GM21447 (cell line): ENCODE data around the gene EFR3B.
"Not testable (repeated sequence)": the region's sequence is repeated elsewhere in the genome, so short reads cannot be mapped to it uniquely, and the experiment has no call there.

ENCODE experiments used
- ATAC-seq: cut with Tn5 transposase; IDR thresholded peaks from one replicate; pipeline ENCODE4 v1.9.1; 2021; ENCODE audit not compliant: unreplicated experiment

The EFR3B gene, protein sequence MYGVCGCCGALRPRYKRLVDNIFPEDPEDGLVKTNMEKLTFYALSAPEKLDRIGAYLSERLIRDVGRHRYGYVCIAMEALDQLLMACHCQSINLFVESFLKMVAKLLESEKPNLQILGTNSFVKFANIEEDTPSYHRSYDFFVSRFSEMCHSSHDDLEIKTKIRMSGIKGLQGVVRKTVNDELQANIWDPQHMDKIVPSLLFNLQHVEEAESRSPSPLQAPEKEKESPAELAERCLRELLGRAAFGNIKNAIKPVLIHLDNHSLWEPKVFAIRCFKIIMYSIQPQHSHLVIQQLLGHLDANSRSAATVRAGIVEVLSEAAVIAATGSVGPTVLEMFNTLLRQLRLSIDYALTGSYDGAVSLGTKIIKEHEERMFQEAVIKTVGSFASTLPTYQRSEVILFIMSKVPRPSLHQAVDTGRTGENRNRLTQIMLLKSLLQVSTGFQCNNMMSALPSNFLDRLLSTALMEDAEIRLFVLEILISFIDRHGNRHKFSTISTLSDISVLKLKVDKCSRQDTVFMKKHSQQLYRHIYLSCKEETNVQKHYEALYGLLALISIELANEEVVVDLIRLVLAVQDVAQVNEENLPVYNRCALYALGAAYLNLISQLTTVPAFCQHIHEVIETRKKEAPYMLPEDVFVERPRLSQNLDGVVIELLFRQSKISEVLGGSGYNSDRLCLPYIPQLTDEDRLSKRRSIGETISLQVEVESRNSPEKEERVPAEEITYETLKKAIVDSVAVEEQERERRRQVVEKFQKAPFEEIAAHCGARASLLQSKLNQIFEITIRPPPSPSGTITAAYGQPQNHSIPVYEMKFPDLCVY

DNA sequence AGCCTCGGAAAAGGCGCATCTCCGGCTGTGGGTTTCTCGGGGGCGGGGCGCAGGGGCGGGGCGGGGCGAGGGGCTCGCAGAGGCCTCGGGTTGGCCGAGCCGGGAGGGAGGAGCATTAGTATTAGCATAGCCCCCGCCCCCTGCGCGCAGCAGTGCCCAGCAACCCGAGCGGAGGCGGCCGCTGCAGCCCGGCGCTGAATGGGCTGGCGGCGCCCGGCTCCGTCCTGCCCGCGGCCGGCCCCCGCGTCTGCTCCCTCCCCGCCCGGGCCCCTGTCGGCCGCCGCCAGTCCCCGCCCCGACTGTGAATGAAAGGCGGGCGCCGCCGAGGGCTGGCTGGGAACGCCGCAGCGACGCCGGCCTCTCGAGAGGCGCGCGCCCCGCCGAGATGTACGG, at the start of gene EFR3B:
EFR3B (plus strand) TSS at position 149 of the 393 bp plus-strand sequence; CDS start at position 386, 237 bp downstream.
- peak; percentile 86 for ATAC-seq

DNA sequence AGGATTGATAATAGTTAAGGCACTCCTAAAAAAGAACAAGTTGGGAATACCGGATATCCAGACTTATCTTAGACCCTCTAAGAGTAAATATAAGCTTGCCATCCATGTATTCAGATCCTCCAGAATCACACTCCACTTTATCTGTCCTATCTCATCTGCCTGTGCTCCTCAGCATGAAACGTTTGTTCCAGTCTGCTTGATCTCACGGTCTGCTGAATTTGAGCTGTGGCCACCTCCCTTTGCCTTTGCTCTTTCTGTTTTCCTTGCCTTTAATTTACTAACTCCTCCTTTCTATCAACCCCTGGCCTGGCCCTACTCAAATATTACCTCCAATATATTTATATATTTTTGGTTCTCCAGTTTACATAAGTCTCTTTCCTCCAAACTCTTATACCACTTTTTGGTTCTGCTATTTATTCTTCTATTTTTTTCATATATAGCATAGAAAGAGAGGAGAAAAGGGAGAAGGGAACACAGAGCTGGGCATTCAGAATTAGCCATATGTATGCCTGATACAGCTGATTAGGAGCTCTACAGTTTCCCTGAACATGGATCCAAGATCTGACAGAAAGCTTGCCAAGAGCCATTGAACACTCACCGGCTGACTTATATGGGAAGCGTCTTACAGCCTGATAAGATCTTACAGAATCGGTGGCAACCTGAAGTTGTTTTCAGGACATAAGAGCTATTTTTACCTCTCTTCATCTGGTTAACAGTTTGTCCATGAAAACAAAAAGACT, 48.3 kb upstream of the EFR3B start:
- ATAC-seq, result no peak

DNA sequence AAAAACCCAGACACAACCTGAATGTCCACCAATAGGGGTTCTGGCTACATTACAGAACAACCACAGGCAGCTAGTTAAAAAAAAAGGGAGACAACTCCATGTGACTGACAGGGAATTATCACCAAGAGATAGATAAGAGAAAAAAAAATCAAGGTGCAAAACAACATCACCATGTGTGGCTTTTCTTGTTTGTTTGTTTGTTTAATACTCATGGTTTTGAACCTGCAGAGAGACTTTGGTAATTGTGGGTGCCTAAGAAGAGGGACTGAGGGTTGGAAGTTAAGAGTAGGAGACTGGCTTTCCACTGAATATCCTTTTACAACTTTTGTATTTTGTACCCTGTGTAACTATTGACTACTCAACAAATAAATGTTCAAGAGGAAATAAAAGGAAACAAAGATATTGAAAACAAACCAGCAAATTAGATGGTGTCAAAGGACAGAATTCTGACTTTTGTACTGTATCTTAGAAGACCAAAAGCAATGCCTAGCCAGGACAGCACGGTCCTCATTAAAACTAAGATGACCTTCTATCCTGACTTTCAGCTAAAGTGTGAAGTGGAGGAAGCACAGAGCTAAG, 47.6 kb upstream of the EFR3B start:
- ATAC-seq, result no peak

DNA sequence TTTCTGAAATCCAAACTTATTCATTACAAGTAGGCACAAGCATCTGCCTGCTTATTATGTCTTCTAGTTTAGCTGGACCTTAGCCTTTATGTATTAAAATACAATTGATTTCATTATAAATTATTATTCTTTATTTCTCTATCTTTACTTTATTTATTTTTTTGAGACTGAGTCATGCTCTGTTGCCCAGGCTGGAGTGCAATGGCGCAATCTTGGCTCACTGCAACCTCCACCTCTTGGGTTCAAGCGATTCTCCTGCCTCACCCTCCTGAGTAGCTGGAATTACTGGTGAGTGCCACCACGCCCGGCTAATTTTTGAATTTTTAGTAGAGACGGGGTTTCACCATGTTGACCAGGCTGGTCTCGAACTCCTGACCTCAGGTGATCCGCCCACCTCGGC, 42.8 kb upstream of the EFR3B start:
- not testable (repeated sequence) for ATAC-seq

DNA sequence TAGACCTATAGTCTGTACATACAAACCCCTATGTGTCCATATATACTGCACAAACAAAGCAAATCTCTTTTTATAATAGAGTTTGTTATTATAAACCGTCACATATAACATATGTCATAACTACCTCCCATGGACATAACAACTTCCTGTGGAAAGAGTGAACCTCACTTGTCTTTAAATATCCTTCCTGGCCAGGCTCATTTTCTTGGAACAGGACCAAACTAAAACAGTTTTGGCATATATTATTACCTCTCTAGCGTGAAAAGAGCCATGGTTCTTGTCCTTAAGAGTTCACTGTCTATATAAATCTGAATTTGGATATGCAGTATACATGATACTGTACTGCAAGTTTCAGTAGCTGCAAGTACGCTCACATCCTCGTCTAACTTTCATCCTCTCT, 41.8 kb upstream of the EFR3B start:
- ATAC-seq, result no peak

DNA sequence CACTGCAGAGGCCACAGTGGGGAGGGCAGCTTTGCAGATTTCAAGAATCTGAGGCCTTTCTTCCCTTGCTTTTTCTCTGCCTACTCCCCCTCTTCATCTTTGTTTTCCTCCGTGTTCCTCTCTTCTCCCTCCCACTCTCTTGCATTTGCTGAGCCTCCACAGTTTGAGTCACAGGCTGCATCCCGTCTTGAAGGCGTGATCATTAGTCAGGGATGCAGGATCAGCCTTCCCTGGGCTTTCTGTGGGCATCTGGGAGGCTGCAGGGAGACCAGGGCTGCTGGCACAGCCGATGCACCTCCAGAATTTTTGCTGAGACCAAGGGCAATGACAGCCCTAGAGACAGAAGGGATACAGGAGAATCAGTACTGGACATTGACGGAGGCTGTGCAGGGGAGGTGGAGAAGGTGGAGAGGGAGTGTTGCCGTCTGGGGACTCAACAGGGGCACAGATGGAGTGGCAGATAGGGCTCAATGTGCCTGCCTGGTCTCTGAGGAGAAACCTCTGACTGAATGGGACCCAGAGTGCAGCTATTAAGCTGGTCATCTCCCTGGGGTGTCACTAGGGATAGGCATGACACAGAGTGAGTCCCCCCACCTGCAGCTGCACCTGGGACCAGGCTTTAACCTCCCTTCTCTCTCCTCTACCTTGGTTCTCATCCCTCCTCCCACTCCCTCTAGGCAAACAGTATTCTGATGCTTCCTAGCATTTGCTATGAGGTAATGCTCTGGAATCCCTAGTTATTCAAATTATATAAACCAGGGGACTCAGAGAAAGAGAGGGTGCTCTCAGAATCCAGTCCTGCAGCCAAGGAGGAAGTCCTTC, 41.2 kb upstream of the EFR3B start:
- ATAC-seq, result no peak

DNA sequence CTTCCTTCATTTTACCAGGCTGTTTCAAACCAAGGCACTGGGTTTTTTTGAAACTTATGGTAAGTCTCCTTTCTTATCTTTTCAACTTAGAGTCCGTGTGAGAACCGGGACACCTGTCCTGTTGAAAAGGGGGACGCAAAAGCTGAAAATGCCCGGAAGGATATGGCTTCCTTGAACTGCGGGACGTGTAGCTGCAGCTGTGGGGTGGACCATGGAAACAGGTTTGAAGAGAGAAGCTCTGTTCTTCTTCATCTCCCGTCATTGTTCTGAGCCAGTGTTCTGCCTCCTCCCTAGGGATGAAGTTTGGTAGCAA, 40.6 kb upstream of the EFR3B start:
- ATAC-seq, result no peak

DNA sequence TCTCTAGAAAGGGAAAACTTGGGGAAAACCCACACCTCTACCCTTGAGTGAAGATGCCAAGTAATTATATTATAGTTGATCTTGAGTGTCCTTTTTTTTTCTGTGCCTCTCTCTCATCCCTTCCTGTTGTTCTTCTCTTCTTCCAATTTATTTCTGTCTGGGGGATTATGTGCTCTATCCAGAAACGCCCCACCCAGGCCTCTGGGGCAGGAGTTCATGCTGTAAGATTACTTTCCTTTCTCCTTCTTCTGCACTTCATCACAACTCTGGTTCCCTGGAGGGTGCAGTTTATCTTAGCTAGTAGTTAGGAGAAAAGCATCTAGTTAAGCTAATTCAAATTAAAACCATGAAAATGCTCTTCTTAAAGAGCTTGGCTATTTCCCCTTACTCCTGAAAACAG, 39.8 kb upstream of the EFR3B start:
- no peak for ATAC-seq

DNA sequence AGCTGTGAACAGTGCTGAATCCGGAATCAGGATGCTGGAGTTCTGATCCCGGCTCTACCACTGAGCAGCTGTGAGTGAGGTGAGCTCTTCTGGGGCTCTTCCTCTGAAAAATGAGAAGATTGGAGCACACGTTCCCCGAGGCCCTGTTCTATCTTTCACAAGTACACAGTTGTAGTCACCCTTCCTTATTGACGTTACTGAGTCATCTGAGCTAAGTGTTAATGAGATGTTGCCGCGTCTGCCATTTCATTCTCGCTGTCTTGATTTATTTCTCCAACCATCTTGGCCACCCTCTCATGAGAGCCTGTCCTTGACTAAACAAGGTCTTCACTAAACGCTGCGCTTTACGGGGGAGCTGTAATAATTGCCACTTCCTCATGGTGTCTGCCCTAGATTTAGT, 31.9 kb upstream of the EFR3B start:
- no peak for ATAC-seq

DNA sequence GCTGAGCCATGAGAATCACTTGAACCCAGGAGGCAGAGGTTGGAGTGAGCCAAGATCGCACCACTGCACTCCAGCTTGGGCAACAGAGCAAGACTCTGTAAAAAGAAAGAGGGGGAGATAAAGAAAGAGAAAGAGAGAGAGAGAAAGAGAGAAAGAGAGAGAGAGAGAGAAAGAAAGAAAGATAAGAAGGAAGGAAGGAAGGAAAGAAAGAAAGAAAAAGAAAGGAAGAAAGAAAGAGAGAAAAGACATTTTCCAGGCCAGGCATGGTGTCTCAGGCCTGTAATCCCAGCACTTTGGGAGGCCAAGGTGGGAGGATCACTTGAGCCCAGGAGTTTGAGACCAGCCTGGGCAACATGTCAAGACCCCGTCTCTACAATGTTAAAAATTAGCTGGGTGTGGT, 30.5 kb upstream of the EFR3B start:
- ATAC-seq, result not testable (repeated sequence)

DNA sequence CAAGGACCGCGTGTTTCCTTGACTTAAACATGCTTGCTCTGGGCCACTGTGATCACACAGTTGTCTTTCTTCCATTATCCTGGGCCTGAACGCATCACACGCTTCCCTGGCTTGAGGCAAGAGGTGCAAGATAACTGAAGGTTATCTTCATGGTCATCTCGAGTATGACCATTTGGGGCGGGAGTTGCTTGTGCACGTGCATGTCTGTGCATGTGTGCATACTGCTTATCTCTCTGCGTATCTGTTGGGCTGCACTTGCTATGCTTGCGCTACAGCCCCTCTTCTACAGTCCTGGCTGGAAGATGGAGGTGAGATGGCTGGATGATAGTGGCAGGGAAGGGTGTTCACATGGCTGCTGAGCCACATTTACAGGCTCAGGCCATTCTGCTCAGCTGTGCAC, 27.2 kb upstream of the EFR3B start:
- no peak for ATAC-seq

DNA sequence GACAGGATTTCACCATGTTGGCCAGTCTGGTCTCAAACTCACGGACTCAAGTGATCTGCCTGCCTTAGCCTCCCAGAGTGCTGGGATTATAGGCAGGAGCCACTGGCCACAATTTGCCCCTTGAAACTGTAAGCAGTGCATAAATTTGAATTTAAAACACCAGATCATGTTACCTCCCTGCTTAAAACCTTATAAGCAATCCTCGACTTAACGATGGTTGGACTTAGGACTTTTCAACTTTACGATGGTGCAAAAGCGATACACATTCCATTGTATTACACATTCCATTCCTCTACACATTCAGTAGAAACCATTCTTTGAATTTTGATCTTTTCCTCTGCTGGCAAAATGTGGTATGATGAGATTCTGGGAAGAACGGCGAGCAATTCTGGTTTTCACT, 23.2 kb upstream of the EFR3B start:
- ATAC-seq, result no peak

DNA sequence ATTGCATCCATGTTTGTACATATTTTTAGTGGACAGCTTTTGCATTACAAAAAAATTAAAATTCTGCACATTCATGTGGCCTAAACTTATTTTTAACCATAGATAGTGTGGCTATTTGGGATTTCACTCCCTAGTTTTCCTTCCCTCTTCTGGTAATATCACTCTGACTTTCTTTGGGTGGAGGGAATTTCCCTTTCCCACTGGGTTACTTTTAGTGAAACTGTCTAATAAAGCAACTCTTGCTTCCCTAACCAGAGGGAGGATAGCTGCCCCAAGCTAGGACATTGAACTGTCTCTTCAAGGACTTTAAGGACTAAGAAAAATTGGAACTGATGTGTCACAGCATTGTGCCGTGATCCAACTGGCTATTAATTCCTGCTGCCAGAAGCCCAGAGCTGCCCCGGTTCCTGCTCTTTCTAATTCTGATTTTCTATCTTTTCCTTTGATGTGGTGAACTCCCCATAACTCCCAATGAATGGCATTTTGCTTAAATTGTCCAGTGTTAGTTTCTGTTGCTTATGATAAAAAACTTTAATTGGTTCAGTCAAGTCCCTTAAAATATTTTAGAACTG, 20.0 kb upstream of the EFR3B start:
- no peak for ATAC-seq

DNA sequence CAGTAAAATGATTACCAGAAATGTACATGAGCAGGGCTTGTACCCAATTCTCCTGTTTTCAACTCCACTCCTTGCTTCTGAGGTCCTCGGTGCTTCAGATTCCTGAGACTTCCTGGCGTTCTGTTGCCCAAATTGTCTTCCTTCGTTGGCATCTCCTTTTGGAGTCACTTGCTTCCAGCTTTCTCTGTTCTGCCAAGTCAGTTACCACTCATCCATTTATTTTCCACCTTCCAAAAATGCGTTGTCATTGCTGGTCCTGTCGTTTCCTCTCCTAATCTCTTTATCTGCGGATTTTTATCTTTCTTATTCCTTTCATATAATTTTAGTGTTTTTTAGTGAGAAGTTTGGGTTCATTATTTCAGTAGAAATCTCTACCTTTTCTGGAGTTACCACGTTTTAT, 18.5 kb upstream of the EFR3B start:
- ATAC-seq, result no peak

DNA sequence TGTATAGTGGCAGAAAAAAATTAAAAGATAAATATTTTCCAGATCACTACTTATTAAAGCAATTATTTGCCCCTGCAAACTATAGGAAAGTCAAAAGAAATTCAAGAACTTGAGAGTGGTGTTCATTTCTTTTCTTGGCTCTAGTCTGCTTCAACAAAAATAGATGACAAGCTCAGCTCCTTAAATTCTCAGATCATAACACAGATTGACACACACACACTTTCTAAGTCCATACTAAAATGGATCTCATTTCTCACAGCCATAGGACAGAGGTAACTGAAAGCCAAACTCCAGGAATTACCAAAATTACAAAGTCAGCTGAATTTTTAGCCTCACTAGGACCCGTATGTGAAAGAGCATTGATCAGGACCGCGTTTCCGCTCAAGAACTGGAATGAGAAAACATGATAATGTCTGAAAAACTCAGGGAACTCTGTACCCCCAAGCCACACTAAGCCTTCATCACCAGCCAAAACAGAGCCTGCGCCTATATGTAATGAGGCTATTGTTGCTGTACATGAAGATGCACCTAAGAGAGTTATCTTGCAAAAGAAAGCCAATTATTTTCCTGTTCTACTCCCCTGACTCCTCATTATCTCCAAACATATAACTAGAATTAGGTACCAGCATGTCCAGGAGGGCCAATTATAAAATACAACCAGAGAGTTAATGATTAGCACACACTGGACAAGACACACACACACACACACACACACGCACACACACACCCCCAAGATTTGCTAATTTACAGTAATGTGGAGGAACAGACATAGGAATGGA, 16.5 kb upstream of the EFR3B start:
- ATAC-seq, result no peak

DNA sequence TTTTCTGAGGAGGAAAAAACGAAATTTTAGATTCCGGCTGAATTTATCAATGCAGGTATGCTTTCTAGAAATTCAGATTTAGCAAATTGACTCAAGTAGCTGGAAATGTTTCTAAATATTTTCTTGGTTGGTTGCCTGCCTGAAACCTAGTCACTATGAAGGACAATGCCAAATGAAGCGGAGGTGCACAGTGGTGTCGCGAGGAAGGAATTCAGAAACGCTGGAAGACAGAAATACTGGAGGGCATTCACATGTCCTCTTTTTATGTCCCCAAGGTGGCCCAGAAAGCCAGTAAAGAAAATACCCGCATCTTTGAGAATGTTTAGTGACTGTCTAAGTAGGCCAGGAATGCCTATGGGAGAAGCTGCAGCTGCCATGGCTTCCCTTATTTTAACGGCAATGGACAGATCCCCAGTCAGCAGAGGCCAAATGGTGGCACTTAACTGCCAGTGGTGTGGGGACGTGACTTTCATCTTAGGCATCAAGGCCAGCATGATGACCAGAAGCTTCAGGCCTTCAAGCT, 15.8 kb upstream of the EFR3B start:
- no peak for ATAC-seq

DNA sequence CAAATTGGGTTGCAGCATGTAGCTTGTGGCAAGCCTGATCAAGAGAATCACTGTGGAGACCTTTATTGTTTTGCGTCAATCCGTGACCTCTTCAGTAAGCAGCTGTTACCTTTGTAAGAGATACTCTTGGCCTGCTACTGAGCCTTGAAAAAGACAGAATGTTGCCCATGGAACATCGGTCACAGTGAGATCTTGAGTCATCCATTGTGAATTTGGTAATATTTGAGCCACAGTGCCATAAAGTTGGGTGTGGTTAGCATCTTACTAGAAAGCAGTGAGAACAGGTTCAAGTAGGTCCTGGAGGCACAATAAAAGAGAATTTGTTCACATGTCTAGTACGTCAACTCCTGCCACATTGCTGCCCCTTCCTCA, 12.7 kb upstream of the EFR3B start:
- ATAC-seq, result no peak

DNA sequence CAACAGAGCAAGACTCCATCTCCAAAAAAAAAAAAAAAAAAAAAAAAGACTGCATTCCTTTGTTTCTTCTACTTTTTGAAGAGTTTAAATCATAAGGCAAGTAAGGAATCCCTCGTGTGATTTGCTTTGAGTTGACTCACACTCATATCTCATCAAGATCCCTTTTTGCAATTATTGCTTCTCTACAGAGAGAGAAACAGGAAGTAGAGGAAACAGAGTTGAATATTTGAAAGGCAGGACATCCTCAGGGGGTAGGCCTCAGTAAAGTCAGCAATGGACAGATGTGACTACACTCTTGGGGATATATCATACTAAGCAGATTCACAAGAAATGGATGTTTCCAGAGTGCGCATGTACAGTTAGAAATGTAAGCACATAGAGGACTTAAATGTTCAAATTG, 11.2 kb upstream of the EFR3B start:
- no peak for ATAC-seq

DNA sequence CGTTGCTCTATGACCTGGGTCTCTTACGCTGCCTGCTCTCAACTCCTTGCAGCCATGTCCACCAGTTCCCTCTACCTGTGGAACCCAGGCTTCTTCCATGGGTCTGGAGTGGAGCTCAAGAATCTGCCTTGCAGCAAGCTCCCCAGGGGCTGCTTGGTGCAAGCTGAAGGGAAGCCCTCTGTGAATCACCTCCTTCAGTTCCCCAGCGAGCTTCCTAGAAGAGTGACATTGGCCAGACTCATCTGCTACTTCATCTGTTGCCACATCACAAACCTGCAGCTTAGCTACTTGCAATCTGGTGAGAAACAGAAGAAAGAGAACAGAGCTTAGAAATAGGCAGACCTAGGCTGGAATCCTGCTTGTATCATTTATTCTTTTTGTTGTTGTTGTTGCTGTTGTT, 9.8 kb upstream of the EFR3B start:
- ATAC-seq, result no peak
